Mesendoderm (in vitro differentiated cells): Measurements from ENCODE around the gene ROBO2.

ENCODE experiments used
- DNase-seq: peaks from one replicate; pipeline ENCODE4 v3.0.0; 2013
- H2AK5ac ChIP-seq: 2 replicates; pipeline ENCODE4 v1.6.1; 2013; ENCODE audit warnings: low read length, inconsistent platforms
- H2BK120ac ChIP-seq: 2 replicates; pipeline ENCODE4 v1.6.1; 2013; ENCODE audit warnings: low read depth, mild to moderate bottlenecking, low read length, moderate library complexity, mixed read lengths
- H2BK15ac ChIP-seq: replicated peaks from 2 replicates; pipeline ENCODE4 v1.6.1; 2013; ENCODE audit warnings: low read depth, mild to moderate bottlenecking, moderate library complexity
- H2BK5ac ChIP-seq: 2 replicates; pipeline ENCODE4 v1.6.1; 2013; ENCODE audit warnings: low read length, inconsistent platforms
- H3K18ac ChIP-seq: 2 replicates; pipeline ENCODE4 v1.6.1; 2013; ENCODE audit warnings: mild to moderate bottlenecking, low read length, mixed read lengths
- H3K23ac ChIP-seq: one replicate; pipeline ENCODE4 v1.6.1; 2013; ENCODE audit warnings: low read length
- H3K27ac ChIP-seq: 2 replicates; pipeline ENCODE4 v1.5.1; 2013; ENCODE audit warnings: low read depth, mild to moderate bottlenecking, inconsistent platforms, low read length, moderate library complexity
- H3K27me3 ChIP-seq: 2 replicates; pipeline ENCODE4 v1.6.1; 2013; ENCODE audit warnings: low read length, control low read depth, mild to moderate bottlenecking, inconsistent platforms; ENCODE audit not compliant: insufficient read depth, poor library complexity
- H3K36me3 ChIP-seq: 2 replicates; pipeline ENCODE4 v1.6.1; 2013; ENCODE audit warnings: low read length, inconsistent platforms; ENCODE audit not compliant: control insufficient read depth, insufficient read depth
- H3K4ac ChIP-seq: one replicate; pipeline ENCODE4 v1.6.1; 2013; ENCODE audit warnings: low read depth, mild to moderate bottlenecking, low read length, moderate library complexity
- H3K4me1 ChIP-seq: 2 replicates; pipeline ENCODE4 v1.6.1; 2013; ENCODE audit warnings: low read depth, low read length, inconsistent platforms; ENCODE audit not compliant: control insufficient read depth
- H3K4me2 ChIP-seq: 2 replicates; pipeline ENCODE4 v1.6.1; 2013; ENCODE audit warnings: low read length
- H3K4me3 ChIP-seq: 2 replicates; pipeline ENCODE4 v1.5.1; 2013; ENCODE audit warnings: mild to moderate bottlenecking, low read length
- H3K56ac ChIP-seq: one replicate; pipeline ENCODE4 v1.6.1; 2013; ENCODE audit warnings: low read length
- H3K79me1 ChIP-seq: 2 replicates; pipeline ENCODE4 v1.6.1; 2013; ENCODE audit warnings: low read length, inconsistent platforms
- H3K79me2 ChIP-seq: 2 replicates; pipeline ENCODE4 v1.6.1; 2013; ENCODE audit warnings: mild to moderate bottlenecking, low read length; ENCODE audit not compliant: control insufficient read depth, insufficient read depth
- H3K9ac ChIP-seq: 2 replicates; pipeline ENCODE4 v1.6.1; 2013; ENCODE audit warnings: low read length, inconsistent platforms
- H4K5ac ChIP-seq: one replicate; pipeline ENCODE4 v1.6.1; 2013; ENCODE audit warnings: low read length
- H4K8ac ChIP-seq: one replicate; pipeline ENCODE4 v1.6.1; 2013; ENCODE audit warnings: low read depth, mild to moderate bottlenecking, control low read depth, low read length, moderate library complexity
- WGBS: extraction: QIAGEN DNeasy Blood & Tissue Kit; methylation state at CpG from one replicate; pipeline ENCODE4 v1.1.7; 2013; ENCODE audit warnings: low lambda C conversion rate, missing lambda C conversion rate; ENCODE audit not compliant: insufficient coverage; ENCODE audit errors: extremely low coverage; 5-methylcytosine and 5-hydroxymethylcytosine counted together

ROBO2 gene

DNA sequence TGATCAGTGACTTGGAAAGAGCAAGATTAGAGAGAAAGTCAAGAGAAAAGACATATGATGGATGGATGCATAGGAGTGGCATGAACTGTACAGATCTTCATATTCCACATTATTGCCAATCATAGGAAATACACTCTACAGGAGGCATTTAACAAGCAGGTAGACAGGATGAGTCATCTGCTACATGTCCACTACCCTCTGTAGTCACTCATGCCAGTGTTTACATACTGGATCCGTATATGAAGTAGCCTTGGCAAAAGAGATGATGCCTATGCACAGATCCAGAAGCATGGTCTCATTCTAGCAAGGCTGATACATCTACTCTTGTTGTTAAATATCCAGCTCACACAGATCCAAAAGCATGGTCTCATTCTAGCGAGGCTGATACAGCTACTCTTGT lies 632.1 kb downstream of the ROBO2 start:
- Histone ChIP-seq H3K4me1 (no peaks in the 10 kb centered on the region), H3K23ac (no peak overlapping the region), H3K56ac (no peak overlapping the region), H4K5ac (no peak overlapping the region), H3K27me3 (no peaks in the 10 kb centered on the region), H3K4me2 (no peak overlapping the region), H2AK5ac (no peak overlapping the region), H3K9ac (no peak overlapping the region), H3K4ac (no peak overlapping the region), H2BK15ac (no peak overlapping the region), H2BK5ac (no peak overlapping the region), H3K79me1 (no peaks in the 10 kb centered on the region), H3K79me2 (no peaks in the 10 kb centered on the region), H3K27ac (no peak overlapping the region), H3K4me3 (no peak overlapping the region), H3K36me3 (no peaks in the 10 kb centered on the region), H3K18ac (no peak overlapping the region), H2BK120ac (no peak overlapping the region), H4K8ac (no peak overlapping the region)
- no peak for DNase-seq
- WGBS = no CpG with 5 or more reads among the region's 2 CpGs

GRCh38 chr3:77682162-77682561 lies 642.3 kb downstream of the ROBO2 start:
- no peak overlapping the region for H2AK5ac ChIP-seq
- H3K4me2 ChIP-seq = no peak overlapping the region
- H3K23ac ChIP-seq = no peak overlapping the region
- H3K4me3 ChIP-seq = no peak overlapping the region
- H2BK120ac ChIP-seq = no peak overlapping the region
- no peaks in the 10 kb centered on the region for H3K27me3 ChIP-seq
- no peak overlapping the region for H3K18ac ChIP-seq
- H3K36me3 ChIP-seq = no peaks in the 10 kb centered on the region
- no peak overlapping the region for H3K9ac ChIP-seq
- H3K4me1 ChIP-seq = no peaks in the 10 kb centered on the region
- no peaks in the 10 kb centered on the region for H3K79me2 ChIP-seq
- no peak overlapping the region for H4K8ac ChIP-seq
- DNase-seq = no peak
- H3K79me1 ChIP-seq = no peaks in the 10 kb centered on the region
- H3K4ac ChIP-seq = no peak overlapping the region
- WGBS = no CpG with 5 or more reads among the region's 2 CpGs
- no peak overlapping the region for H2BK15ac ChIP-seq
- no peak overlapping the region for H4K5ac ChIP-seq
- no peak overlapping the region for H2BK5ac ChIP-seq
- no peak overlapping the region for H3K27ac ChIP-seq
- no peak overlapping the region for H3K56ac ChIP-seq

DNA sequence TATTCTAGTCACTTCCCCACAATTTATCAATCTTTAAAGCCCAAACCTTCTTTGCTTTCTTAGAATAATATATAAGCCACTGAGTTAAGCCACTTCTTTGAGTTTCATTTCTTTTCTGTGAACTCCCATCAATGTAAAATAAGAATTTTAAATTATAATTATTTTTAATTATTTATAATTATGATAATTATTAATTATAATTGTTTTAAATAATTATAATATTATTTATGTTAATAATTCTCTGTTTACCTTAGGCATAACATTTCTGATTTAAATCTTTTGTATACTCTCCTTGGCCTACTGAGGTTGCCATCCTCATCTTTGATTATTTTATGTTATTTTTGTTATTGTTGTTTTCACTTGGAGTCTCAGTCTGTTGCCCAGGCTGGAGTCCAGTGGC lies 644.2 kb downstream of the ROBO2 start:
- no peaks in the 10 kb centered on the region for H3K79me2 ChIP-seq
- H3K18ac ChIP-seq = no peak overlapping the region
- H2AK5ac ChIP-seq = no peak overlapping the region
- H2BK120ac ChIP-seq = no peak overlapping the region
- no peak overlapping the region for H3K4me2 ChIP-seq
- no peak overlapping the region for H3K27ac ChIP-seq
- no peaks in the 10 kb centered on the region for H3K79me1 ChIP-seq
- H3K27me3 ChIP-seq = no peaks in the 10 kb centered on the region
- H3K23ac ChIP-seq = no peak overlapping the region
- no peaks in the 10 kb centered on the region for H3K4me1 ChIP-seq
- no peak overlapping the region for H2BK5ac ChIP-seq
- H2BK15ac ChIP-seq = no peak overlapping the region
- H3K9ac ChIP-seq = no peak overlapping the region
- no peak overlapping the region for H4K5ac ChIP-seq
- H4K8ac ChIP-seq = no peak overlapping the region
- H3K4ac ChIP-seq = no peak overlapping the region
- no peak overlapping the region for H3K56ac ChIP-seq
- no peaks in the 10 kb centered on the region for H3K36me3 ChIP-seq
- H3K4me3 ChIP-seq = no peak overlapping the region
- no peak for DNase-seq

DNA sequence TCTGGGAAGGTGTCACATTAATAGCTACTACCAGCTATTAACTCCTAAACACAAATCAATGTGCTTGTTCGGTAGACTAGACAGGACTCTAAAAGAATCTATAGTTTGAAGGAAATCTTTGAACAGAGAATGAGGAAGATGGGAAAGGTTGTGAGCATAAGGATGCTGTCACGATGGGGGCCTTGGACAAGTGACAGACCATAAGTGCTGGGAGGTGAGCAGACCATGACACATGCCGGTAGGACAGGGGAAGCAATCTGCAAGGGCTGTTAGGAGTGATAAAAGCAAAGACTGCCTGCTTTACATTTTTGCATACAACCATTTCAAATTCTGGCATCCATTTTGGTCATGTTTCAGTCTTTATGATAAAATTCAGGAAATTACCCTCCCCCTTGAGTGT lies 645.8 kb downstream of the ROBO2 start:
- Histone ChIP-seq H3K27ac (no peak overlapping the region), H2BK15ac (no peak overlapping the region), H3K56ac (no peak overlapping the region), H3K27me3 (no peaks in the 10 kb centered on the region), H4K8ac (no peak overlapping the region), H2AK5ac (no peak overlapping the region), H4K5ac (no peak overlapping the region), H3K23ac (no peak overlapping the region), H3K9ac (no peak overlapping the region), H3K79me2 (no peaks in the 10 kb centered on the region), H3K4me2 (no peak overlapping the region), H2BK120ac (no peak overlapping the region), H3K4me1 (no peaks in the 10 kb centered on the region), H2BK5ac (no peak overlapping the region), H3K36me3 (no peaks in the 10 kb centered on the region), H3K79me1 (no peaks in the 10 kb centered on the region), H3K4ac (no peak overlapping the region), H3K18ac (no peak overlapping the region), H3K4me3 (no peak overlapping the region)
- WGBS = no CpG with 5 or more reads among the region's 3 CpGs
- no peak for DNase-seq

DNA sequence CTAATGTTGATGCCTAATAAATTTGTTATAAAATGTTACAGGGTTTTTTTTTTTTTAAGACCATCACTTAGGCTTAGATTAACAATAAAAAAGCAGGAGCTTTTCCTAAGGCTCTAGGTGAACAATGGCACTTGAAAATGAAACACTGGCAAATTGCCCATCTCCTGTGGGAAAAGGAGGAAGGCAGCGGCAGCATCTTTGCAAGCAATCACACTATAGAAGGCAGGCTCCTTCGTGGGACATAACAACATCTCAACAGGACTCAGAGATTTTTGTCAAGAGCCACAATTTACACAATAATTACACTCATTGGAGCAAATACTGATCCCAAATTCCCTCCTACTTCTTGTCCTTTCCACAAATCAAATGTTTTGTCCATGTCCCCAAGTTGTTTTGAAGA lies 646.7 kb downstream of the ROBO2 start:
- Histone ChIP-seq H3K4me2 (no peak overlapping the region), H3K79me2 (no peaks in the 10 kb centered on the region), H2BK15ac (no peak overlapping the region), H3K4me1 (no peaks in the 10 kb centered on the region), H2AK5ac (no peak overlapping the region), H3K9ac (no peak overlapping the region), H3K36me3 (no peaks in the 10 kb centered on the region), H3K79me1 (no peaks in the 10 kb centered on the region), H4K8ac (no peak overlapping the region), H3K27ac (no peak overlapping the region), H3K27me3 (no peaks in the 10 kb centered on the region), H3K56ac (no peak overlapping the region), H2BK5ac (no peak overlapping the region), H2BK120ac (no peak overlapping the region), H3K23ac (no peak overlapping the region), H3K18ac (no peak overlapping the region), H3K4me3 (no peak overlapping the region), H4K5ac (no peak overlapping the region), H3K4ac (no peak overlapping the region)
- no CpG with 5 or more reads among the region's 2 CpGs for WGBS
- DNase-seq = no peak

GRCh38 chr3:77687545-77687944 lies 647.6 kb downstream of the ROBO2 start:
- no peak overlapping the region for H3K4me2 ChIP-seq
- H3K27ac ChIP-seq = no peak overlapping the region
- H2BK15ac ChIP-seq = no peak overlapping the region
- H2BK5ac ChIP-seq = no peak overlapping the region
- no peak overlapping the region for H3K56ac ChIP-seq
- no peaks in the 10 kb centered on the region for H3K79me2 ChIP-seq
- H4K5ac ChIP-seq = no peak overlapping the region
- no peak overlapping the region for H3K23ac ChIP-seq
- H3K4ac ChIP-seq = no peak overlapping the region
- no peak overlapping the region for H2BK120ac ChIP-seq
- no peak overlapping the region for H2AK5ac ChIP-seq
- H3K4me3 ChIP-seq = no peak overlapping the region
- no CpG with 5 or more reads among the region's 3 CpGs for WGBS
- no peaks in the 10 kb centered on the region for H3K79me1 ChIP-seq
- H3K4me1 ChIP-seq = no peaks in the 10 kb centered on the region
- no peak overlapping the region for H4K8ac ChIP-seq
- H3K27me3 ChIP-seq = no peaks in the 10 kb centered on the region
- no peak overlapping the region for H3K18ac ChIP-seq
- no peaks in the 10 kb centered on the region for H3K36me3 ChIP-seq
- DNase-seq = no peak
- no peak overlapping the region for H3K9ac ChIP-seq
